HepG2 (cell line): ENCODE measurements around the gene CNNM1. TPM values are rescaled to one million over a fixed set of nuclear protein-coding genes. Genes with fewer than 3 reads are reported as not detected.

Source experiments
- ETS1 ChIP-seq: sonication (generic); formaldehyde crosslinking; IDR thresholded peaks from 2 replicates; pipeline ENCODE4 v1.4.0; 2020; ENCODE audit warnings: missing genetic modification reagents
- FLYWCH1 ChIP-seq: sonication (generic); formaldehyde crosslinking; IDR thresholded peaks from 2 replicates; pipeline ENCODE4 v1.8.1; 2023; ENCODE audit warnings: mild to moderate bottlenecking, missing genetic modification reagents
- MEIS2 ChIP-seq: sonication (generic); formaldehyde crosslinking; IDR thresholded peaks from 2 replicates; pipeline ENCODE4 v1.9.0; 2021; ENCODE audit warnings: mild to moderate bottlenecking, missing genetic modification reagents
- SALL2 ChIP-seq: sonication (generic); formaldehyde crosslinking; IDR thresholded peaks from 2 replicates; pipeline ENCODE4 v1.8.1; 2023; ENCODE audit warnings: mild to moderate bottlenecking, missing genetic modification reagents, inconsistent platforms
- SMARCC2 ChIP-seq: fragments of 450-650 bp; IDR thresholded peaks from 2 replicates; pipeline ENCODE4 v1.6.1; 2017; ENCODE audit warnings: antibody characterized with exemption, mild to moderate bottlenecking
- TCF12 ChIP-seq, 2 experiments: fragments of 450-650 bp in 1 of 2; sonication (generic) in 1 of 2; formaldehyde crosslinking in 1 of 2; IDR thresholded peaks; 2 replicates each; pipeline versions ENCODE4 v1.6.1 to v1.8.0; 2017 to 2022; ENCODE audit warnings: antibody characterized with exemption in 1 of 2, mild to moderate bottlenecking in 1 of 2, missing genetic modification reagents in 1 of 2, moderate library complexity in 1 of 2
- ZKSCAN5 ChIP-seq: sonication (generic); formaldehyde crosslinking; IDR thresholded peaks from 2 replicates; pipeline ENCODE4 v1.5.1; 2020; ENCODE audit warnings: mild to moderate bottlenecking, missing genetic modification reagents
- ZNF235 ChIP-seq: sonication (generic); formaldehyde crosslinking; IDR thresholded peaks from 2 replicates; pipeline ENCODE4 v1.8.1; 2023; ENCODE audit warnings: mild to moderate bottlenecking, missing genetic modification reagents, borderline replicate concordance
- ZNF318 ChIP-seq: sonication (generic); formaldehyde crosslinking; IDR thresholded peaks from 2 replicates; pipeline ENCODE4 v1.4.0; 2020; ENCODE audit warnings: mild to moderate bottlenecking, missing genetic modification reagents
- ZNF605 ChIP-seq: sonication (generic); formaldehyde crosslinking; IDR thresholded peaks from 2 replicates; pipeline ENCODE4 v1.8.0; 2022; ENCODE audit warnings: mild to moderate bottlenecking, missing genetic modification reagents
- ZNF749 ChIP-seq: sonication (generic); formaldehyde crosslinking; IDR thresholded peaks from 2 replicates; pipeline ENCODE4 v1.8.0; 2022; ENCODE audit warnings: mild to moderate bottlenecking, missing genetic modification reagents, moderate library complexity, borderline replicate concordance
- ZNF841 ChIP-seq: sonication (generic); formaldehyde crosslinking; IDR thresholded peaks from 2 replicates; pipeline ENCODE4 v1.8.1; 2023; ENCODE audit warnings: missing genetic modification reagents, borderline replicate concordance
- polyA plus RNA-seq, 8 experiments: library from polyadenylated mRNA; depleted of rRNA in 3 of 8; stranded (reverse) in 7 of 8; unstranded in 1 of 8; fragments of >200 nt; fragmentation: Illumina TruSeq in 4 of 8; extraction: Trizol in 4 of 8; gene quantifications; 2 replicates each; pipeline versions ENCODE4 v1.2.1 to v1.2.3, GENCODE V29; 2011 to 2016; ENCODE audit warnings: low read depth in 4 of 8, missing spikeins in 1 of 8, mixed read lengths in 1 of 8; ENCODE audit not compliant: insufficient read depth in 1 of 8
- total RNA-seq, 5 experiments: library from RNA; depleted of rRNA; stranded (reverse); fragments of >200 nt; fragmentation: Illumina TruSeq; extraction: Trizol; gene quantifications; 2 replicates each; pipeline ENCODE4 v1.2.3, GENCODE V29; 2016; ENCODE audit warnings: low read depth in 1 of 5
- TF ChIP-seq, protein P1 (sequence below): sonication (generic); formaldehyde crosslinking; IDR thresholded peaks from 2 replicates; pipeline ENCODE4 v1.4.0; 2020; ENCODE audit warnings: missing genetic modification reagents, mild to moderate bottlenecking, borderline replicate concordance
- TF ChIP-seq, protein P2 (sequence below): sonication (generic); formaldehyde crosslinking; IDR thresholded peaks from 2 replicates; pipeline ENCODE4 v1.4.0; 2020; ENCODE audit warnings: missing genetic modification reagents; ENCODE audit errors: not compliant biosample characterization
- TF ChIP-seq, protein P3 (sequence below): sonication (generic); formaldehyde crosslinking; IDR thresholded peaks from 2 replicates; pipeline ENCODE4 v1.4.0; 2020; ENCODE audit warnings: mild to moderate bottlenecking, missing genetic modification reagents

The CNNM1 gene
- total and polyA plus RNA-seq, 2 of the 13 experiments (the other 11 are each of a cell fraction or from before 2014, with no cell fraction given), result 4.3 to 9.6 TPM

DNA sequence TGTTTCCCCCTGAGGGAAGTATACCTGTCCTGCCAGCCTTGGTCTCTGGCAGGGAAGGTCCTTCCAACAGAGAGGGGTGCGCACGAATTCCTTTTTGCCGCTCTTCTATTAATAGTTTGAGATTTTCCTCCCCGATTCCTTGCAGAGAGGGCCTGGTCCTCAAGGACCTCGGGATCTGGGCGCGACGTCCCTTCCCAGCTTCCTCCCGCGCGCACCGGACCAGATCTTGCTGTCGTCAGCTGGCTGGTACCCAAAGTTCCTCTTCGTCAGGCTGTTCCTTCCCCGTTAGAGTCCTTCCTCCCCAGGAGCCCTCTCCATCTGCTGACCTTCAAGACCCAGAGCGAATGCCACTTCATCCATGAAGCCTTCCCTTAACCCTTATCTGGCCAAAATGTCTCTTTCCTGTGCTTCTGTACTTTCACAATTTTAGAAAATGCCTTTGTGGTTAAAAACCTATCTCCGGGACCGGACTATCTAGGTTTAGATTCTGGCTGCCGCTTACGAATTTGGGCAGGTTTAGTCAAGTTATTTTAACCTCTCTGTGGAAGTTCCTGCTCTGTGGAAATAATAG, 102.1 kb downstream of the CNNM1 start (continued):
- TF ChIP-seq TCF12 (IDR thresholded peaks at IDR 0.05) (no peak), TCF12 (CRISPR knock-in tag; IDR thresholded peaks at IDR 0.05) (0 out of 2 replicates have a peak, but pooled peaks have one; percentile 5), ZNF749 (CRISPR knock-in tag) (peak; percentile 58; the same call in 1 of the 2 replicates), ZKSCAN5 (CRISPR knock-in tag) (no peak), ZNF605 (CRISPR knock-in tag) (no peak), FLYWCH1 (CRISPR knock-in tag) (no peak), ZNF318 (CRISPR knock-in tag) (0 out of 2 replicates have a peak, but pooled peaks have one; percentile 30), ETS1 (CRISPR knock-in tag) (no peak), SMARCC2 (no peak), ZNF841 (CRISPR knock-in tag) (no peak), SALL2 (CRISPR knock-in tag) (0 out of 2 replicates have a peak, but pooled peaks have one; percentile 4), ZNF235 (CRISPR knock-in tag) (0 out of 2 replicates have a peak, but pooled peaks have one; percentile 23), MEIS2 (0 out of 2 replicates have a peak, but pooled peaks have one; percentile 35)
- TF ChIP-seq, protein P1, sequence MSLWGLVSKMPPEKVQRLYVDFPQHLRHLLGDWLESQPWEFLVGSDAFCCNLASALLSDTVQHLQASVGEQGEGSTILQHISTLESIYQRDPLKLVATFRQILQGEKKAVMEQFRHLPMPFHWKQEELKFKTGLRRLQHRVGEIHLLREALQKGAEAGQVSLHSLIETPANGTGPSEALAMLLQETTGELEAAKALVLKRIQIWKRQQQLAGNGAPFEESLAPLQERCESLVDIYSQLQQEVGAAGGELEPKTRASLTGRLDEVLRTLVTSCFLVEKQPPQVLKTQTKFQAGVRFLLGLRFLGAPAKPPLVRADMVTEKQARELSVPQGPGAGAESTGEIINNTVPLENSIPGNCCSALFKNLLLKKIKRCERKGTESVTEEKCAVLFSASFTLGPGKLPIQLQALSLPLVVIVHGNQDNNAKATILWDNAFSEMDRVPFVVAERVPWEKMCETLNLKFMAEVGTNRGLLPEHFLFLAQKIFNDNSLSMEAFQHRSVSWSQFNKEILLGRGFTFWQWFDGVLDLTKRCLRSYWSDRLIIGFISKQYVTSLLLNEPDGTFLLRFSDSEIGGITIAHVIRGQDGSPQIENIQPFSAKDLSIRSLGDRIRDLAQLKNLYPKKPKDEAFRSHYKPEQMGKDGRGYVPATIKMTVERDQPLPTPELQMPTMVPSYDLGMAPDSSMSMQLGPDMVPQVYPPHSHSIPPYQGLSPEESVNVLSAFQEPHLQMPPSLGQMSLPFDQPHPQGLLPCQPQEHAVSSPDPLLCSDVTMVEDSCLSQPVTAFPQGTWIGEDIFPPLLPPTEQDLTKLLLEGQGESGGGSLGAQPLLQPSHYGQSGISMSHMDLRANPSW (CRISPR knock-in tag), result no peak
- TF ChIP-seq, protein P2, sequence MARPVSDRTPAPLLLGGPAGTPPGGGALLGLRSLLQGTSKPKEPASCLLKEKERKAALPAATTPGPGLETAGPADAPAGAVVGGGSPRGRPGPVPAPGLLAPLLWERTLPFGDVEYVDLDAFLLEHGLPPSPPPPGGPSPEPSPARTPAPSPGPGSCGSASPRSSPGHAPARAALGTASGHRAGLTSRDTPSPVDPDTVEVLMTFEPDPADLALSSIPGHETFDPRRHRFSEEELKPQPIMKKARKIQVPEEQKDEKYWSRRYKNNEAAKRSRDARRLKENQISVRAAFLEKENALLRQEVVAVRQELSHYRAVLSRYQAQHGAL (CRISPR knock-in tag), result no peak
- TF ChIP-seq, protein P3, sequence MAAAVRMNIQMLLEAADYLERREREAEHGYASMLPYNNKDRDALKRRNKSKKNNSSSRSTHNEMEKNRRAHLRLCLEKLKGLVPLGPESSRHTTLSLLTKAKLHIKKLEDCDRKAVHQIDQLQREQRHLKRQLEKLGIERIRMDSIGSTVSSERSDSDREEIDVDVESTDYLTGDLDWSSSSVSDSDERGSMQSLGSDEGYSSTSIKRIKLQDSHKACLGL (CRISPR knock-in tag), result 0 out of 2 replicates have a peak, but pooled peaks have one; percentile 14
